Measurements from ENCODE around the gene BTBD9. TPM values are rescaled to one million over a fixed set of nuclear protein-coding genes. Genes with fewer than 3 reads are reported as not detected.

BTBD9 gene
- total RNA-seq, 6 experiments from 2014 or later = 4.5 to 7.5 (median 5.7) TPM

- WGBS (ENCODE audit: insufficient coverage, low coverage, low lambda C conversion rate, missing lambda C conversion rate) = 73% methylated on average over 5 of the region's 8 CpGs
- no peak overlapping the region for H3K4me3 ChIP-seq
- ATAC-seq = no peak
- H3K27ac ChIP-seq = no peak overlapping the region
- intact Hi-C loops (cut with DNase I) = no loop called here
- no peaks in the 10 kb centered on the region for H3K27me3 ChIP-seq
- no peaks in the 10 kb centered on the region for H3K9me3 ChIP-seq
- DNase-seq = no peak
- H3K36me3 ChIP-seq = no peaks in the 10 kb centered on the region
- TF ChIP-seq CTCF (IDR thresholded peaks at IDR 0.05) (no peak), POLR2A (IDR thresholded peaks at IDR 0.05) (no peak)
- no peaks in the 10 kb centered on the region for H3K4me1 ChIP-seq
These were observed 268.8 kb downstream of the BTBD9 start for GRCh38 chr6:38370653-38371601.

- no peak for ATAC-seq
These were observed 272.5 kb downstream of the BTBD9 start for GRCh38 chr6:38367231-38367630.

GRCh38 chr6:38366234-38366633, 273.5 kb downstream of the BTBD9 start:
- H3K4me1 ChIP-seq = no peaks in the 10 kb centered on the region
- no peak overlapping the region for H3K4me3 ChIP-seq
- ATAC-seq (no peak), DNase-seq (no peak)
- H3K36me3 ChIP-seq = no peaks in the 10 kb centered on the region
- intact Hi-C loops (cut with DNase I) = no loop called here
- H3K27ac ChIP-seq = no peak overlapping the region
- H3K9me3 ChIP-seq = no peaks in the 10 kb centered on the region
- no peak for TF ChIP-seq CTCF (IDR thresholded peaks at IDR 0.05)
- TF ChIP-seq POLR2A (IDR thresholded peaks at IDR 0.05) = no peak
- 78% methylated on average over 3 of the region's 3 CpGs for WGBS (ENCODE audit: insufficient coverage, low coverage, low lambda C conversion rate, missing lambda C conversion rate)
- no peaks in the 10 kb centered on the region for H3K27me3 ChIP-seq

More at GRCh38 chr6:38367231-38367630, 272.5 kb downstream of the BTBD9 start:
- intact Hi-C loops (cut with DNase I) = no loop called here
- Histone ChIP-seq H3K27me3 (no peaks in the 10 kb centered on the region), H3K36me3 (no peaks in the 10 kb centered on the region), H3K4me3 (no peak overlapping the region), H3K27ac (no peak overlapping the region), H3K9me3 (no peaks in the 10 kb centered on the region), H3K4me1 (no peaks in the 10 kb centered on the region)
- no peak for DNase-seq
- TF ChIP-seq POLR2A (IDR thresholded peaks at IDR 0.05) = no peak
- no peak for TF ChIP-seq CTCF (IDR thresholded peaks at IDR 0.05)

GRCh38 chr6:38364775-38365174, 275.0 kb downstream of the BTBD9 start:
- 91% methylated on average over 2 of the region's 2 CpGs for WGBS (ENCODE audit: insufficient coverage, low coverage, low lambda C conversion rate, missing lambda C conversion rate)
- Histone ChIP-seq H3K9me3 (no peaks in the 10 kb centered on the region), H3K36me3 (no peaks in the 10 kb centered on the region), H3K27ac (no peak overlapping the region), H3K27me3 (no peaks in the 10 kb centered on the region), H3K4me1 (no peaks in the 10 kb centered on the region), H3K4me3 (no peak overlapping the region)
- intact Hi-C loops (cut with DNase I) = no loop called here
- TF ChIP-seq POLR2A (IDR thresholded peaks at IDR 0.05) = no peak
- no peak for TF ChIP-seq CTCF (IDR thresholded peaks at IDR 0.05)
- ATAC-seq = no peak
- no peak for DNase-seq
